ENCODE results near the gene FAM120B.

FAM120B gene

DNA sequence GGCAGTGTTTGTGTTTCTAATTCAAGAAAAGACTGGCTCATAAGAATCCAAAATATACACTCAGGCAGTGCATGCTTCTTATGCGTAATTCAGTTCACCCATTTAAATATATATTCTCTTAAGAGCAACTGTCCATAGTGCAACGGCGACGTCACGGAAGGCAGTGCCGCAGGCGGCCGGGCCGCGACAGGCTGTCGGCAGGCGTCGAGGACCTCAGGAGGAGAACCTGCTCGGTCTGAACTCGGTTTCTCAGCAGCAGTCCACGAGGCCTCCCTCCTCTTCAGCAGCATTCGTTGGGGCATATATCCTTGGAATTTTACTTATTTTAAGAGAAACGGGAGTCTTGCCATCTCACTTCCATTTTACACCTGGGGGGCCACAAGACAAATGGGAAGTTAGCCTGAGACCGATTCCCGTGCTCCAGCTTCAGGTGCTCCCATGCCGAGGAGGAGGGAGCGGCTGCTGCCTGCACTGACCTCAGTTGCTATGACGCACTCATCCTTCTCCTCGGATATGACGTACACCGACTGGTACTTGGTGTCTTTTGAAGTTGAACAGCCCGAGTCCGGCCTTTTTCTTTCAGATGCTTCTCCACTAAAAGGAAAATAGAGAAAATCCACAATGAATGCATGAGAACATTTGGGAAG lies 23.9 kb upstream of the FAM120B start:
- Histone ChIP-seq H3K36me3 (replicated peaks; ENCODE audit: low read depth, low read length) (no peaks in the 10 kb centered on the region), H3K4me2 (ENCODE audit: low read length) (no peak overlapping the region), H3K4me1 (ENCODE audit: low read length) (no peaks in the 10 kb centered on the region), H3K9me3 (ENCODE audit: insufficient read depth, low read length) (no peaks in the 10 kb centered on the region), H2AFZ (ENCODE audit: low read depth, low read length) (no peak overlapping the region), H3K27ac (ENCODE audit: low read length) (no peak overlapping the region), H3K79me2 (ENCODE audit: low read length) (no peaks in the 10 kb centered on the region), H3K4me3 (ENCODE audit: low read length) (no peak overlapping the region), H3K27me3 (ENCODE audit: low read depth, low read length) (no peaks in the 10 kb centered on the region), H4K20me1 (ENCODE audit: insufficient read depth, low read length) (no peaks in the 10 kb centered on the region), H3K9ac (ENCODE audit: low read length) (no peak overlapping the region)
- TF ChIP-seq EZH2phosphoT487 (IDR thresholded peaks at IDR 0.05; ENCODE audit: low read depth) = no peak
- TF ChIP-seq, protein P1, sequence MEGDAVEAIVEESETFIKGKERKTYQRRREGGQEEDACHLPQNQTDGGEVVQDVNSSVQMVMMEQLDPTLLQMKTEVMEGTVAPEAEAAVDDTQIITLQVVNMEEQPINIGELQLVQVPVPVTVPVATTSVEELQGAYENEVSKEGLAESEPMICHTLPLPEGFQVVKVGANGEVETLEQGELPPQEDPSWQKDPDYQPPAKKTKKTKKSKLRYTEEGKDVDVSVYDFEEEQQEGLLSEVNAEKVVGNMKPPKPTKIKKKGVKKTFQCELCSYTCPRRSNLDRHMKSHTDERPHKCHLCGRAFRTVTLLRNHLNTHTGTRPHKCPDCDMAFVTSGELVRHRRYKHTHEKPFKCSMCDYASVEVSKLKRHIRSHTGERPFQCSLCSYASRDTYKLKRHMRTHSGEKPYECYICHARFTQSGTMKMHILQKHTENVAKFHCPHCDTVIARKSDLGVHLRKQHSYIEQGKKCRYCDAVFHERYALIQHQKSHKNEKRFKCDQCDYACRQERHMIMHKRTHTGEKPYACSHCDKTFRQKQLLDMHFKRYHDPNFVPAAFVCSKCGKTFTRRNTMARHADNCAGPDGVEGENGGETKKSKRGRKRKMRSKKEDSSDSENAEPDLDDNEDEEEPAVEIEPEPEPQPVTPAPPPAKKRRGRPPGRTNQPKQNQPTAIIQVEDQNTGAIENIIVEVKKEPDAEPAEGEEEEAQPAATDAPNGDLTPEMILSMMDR (IDR thresholded peaks at IDR 0.05; ENCODE audit: low read depth, low read length) = no peak

DNA sequence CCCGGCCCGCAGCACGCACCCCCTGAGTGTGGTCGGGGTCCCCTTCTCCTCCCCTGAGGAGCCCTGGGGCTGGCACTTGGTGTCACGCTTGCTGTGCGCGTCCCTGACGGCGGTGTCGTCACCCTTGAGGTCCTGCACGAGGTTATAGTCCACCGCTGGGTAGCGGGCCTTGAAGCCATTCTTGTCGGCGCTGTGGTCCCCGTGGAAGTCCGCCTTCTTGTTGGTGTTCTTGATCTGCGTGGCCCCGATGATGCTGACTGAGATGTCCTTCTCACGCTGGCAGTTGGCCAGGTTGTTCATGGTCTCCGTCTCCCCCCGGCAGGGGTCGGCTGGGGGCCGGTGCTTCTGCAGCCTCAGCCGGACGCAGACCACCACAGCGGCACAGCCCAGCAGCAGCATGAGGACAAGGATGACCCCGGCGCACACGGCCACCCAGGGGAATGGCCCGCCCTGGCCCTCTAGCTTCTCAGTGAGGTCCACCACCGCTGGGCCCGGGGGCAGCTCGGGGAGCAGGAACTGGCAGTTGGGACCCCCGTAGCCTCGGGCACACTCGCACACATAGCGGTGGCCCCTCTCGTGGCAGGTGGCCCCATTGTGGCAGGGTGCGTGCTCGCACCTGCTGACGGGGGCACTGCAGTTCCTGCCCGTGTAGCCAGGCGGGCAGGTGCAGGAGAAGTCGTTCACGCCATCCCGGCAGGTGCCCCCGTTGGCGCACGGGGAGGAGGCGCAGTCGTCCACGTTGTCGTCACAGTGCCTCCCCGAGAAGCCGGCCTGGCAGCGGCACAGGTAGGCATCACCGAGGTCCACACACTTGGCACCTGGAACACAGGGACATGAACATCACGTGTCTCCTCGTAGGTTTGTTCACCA lies 23.1 kb upstream of the FAM120B start:
- Histone ChIP-seq H3K4me1 (ENCODE audit: low read length) (no peaks in the 10 kb centered on the region), H2AFZ (ENCODE audit: low read depth, low read length) (no peak overlapping the region), H3K4me2 (ENCODE audit: low read length) (no peak overlapping the region), H3K9me3 (ENCODE audit: insufficient read depth, low read length) (no peaks in the 10 kb centered on the region), H3K9ac (ENCODE audit: low read length) (no peak overlapping the region), H3K4me3 (ENCODE audit: low read length) (no peak overlapping the region), H3K27me3 (ENCODE audit: low read depth, low read length) (no peaks in the 10 kb centered on the region), H4K20me1 (ENCODE audit: insufficient read depth, low read length) (no peaks in the 10 kb centered on the region), H3K36me3 (replicated peaks; ENCODE audit: low read depth, low read length) (no peaks in the 10 kb centered on the region), H3K79me2 (ENCODE audit: low read length) (no peaks in the 10 kb centered on the region), H3K27ac (ENCODE audit: low read length) (no peak overlapping the region)
- TF ChIP-seq, protein P1 (IDR thresholded peaks at IDR 0.05; ENCODE audit: low read depth, low read length) = no peak
- no peak for TF ChIP-seq EZH2phosphoT487 (IDR thresholded peaks at IDR 0.05; ENCODE audit: low read depth)

GRCh38 chr6:170284126-170284773 lies 22.3 kb upstream of the FAM120B start:
- Histone ChIP-seq H3K27me3 (ENCODE audit: low read depth, low read length) (no peaks in the 10 kb centered on the region), H3K9me3 (ENCODE audit: insufficient read depth, low read length) (no peaks in the 10 kb centered on the region), H3K79me2 (ENCODE audit: low read length) (no peaks in the 10 kb centered on the region), H3K36me3 (replicated peaks; ENCODE audit: low read depth, low read length) (no peaks in the 10 kb centered on the region), H3K4me1 (ENCODE audit: low read length) (no peaks in the 10 kb centered on the region), H3K9ac (ENCODE audit: low read length) (no peak overlapping the region), H2AFZ (ENCODE audit: low read depth, low read length) (no peak overlapping the region), H3K4me2 (ENCODE audit: low read length) (no peak overlapping the region), H3K4me3 (ENCODE audit: low read length) (no peak overlapping the region), H4K20me1 (ENCODE audit: insufficient read depth, low read length) (no peaks in the 10 kb centered on the region), H3K27ac (ENCODE audit: low read length) (no peak overlapping the region)
- no peak for TF ChIP-seq EZH2phosphoT487 (IDR thresholded peaks at IDR 0.05; ENCODE audit: low read depth)
- TF ChIP-seq, protein P1 (IDR thresholded peaks at IDR 0.05; ENCODE audit: low read depth, low read length) = no peak
